GM21737 (cell line): Measurements from ENCODE around the gene SFXN5.
"Not testable (repeated sequence)": the region's sequence is repeated elsewhere in the genome, so short reads cannot be mapped to it uniquely, and the experiment has no call there.

Experiments
- ATAC-seq: cut with Tn5 transposase; IDR thresholded peaks from one replicate; pipeline ENCODE4 v1.9.1; 2021; ENCODE audit warnings: mild to moderate bottlenecking, moderate library complexity; ENCODE audit not compliant: unreplicated experiment

SFXN5 gene

GRCh38 chr2:72914589-72915319, 156.8 kb downstream of the SFXN5 start:
- ATAC-seq: no peak

GRCh38 chr2:72914206-72914559, 157.3 kb downstream of the SFXN5 start:
- ATAC-seq: no peak

GRCh38 chr2:72913486-72914205, 157.9 kb downstream of the SFXN5 start:
- no peak for ATAC-seq

GRCh38 chr2:72911256-72911655, 160.3 kb downstream of the SFXN5 start:
- ATAC-seq: no peak

- no peak for ATAC-seq
Observed at GRCh38 chr2:72908741-72909140, 162.8 kb downstream of the SFXN5 start.

- not testable (repeated sequence) for ATAC-seq
Observed at GRCh38 chr2:72907369-72907768, 164.1 kb downstream of the SFXN5 start.

GRCh38 chr2:72901426-72901825, 170.1 kb downstream of the SFXN5 start:
- ATAC-seq: no peak

- ATAC-seq: no peak
Observed at GRCh38 chr2:72900191-72900825, 171.2 kb downstream of the SFXN5 start.

- no peak for ATAC-seq
Observed at GRCh38 chr2:72898585-72898906, 173.0 kb downstream of the SFXN5 start.

- no peak for ATAC-seq
Observed at GRCh38 chr2:72897785-72898584, 173.5 kb downstream of the SFXN5 start.

GRCh38 chr2:72896446-72896845, 175.1 kb downstream of the SFXN5 start:
- no peak for ATAC-seq

GRCh38 chr2:72895759-72896281, 175.7 kb downstream of the SFXN5 start:
- no peak for ATAC-seq

GRCh38 chr2:72895154-72895553, 176.4 kb downstream of the SFXN5 start:
- no peak for ATAC-seq

GRCh38 chr2:72894514-72894913, 177.0 kb downstream of the SFXN5 start:
- ATAC-seq: no peak

- no peak for ATAC-seq
Observed at GRCh38 chr2:72893594-72894319, 177.8 kb downstream of the SFXN5 start.

- no peak for ATAC-seq
Observed at GRCh38 chr2:72892506-72893173, 178.9 kb downstream of the SFXN5 start.
